WTC11 (cell line): ENCODE data around the gene ITIH5. TPM values are rescaled to one million over a fixed set of nuclear protein-coding genes. Genes with fewer than 3 reads are reported as not detected.

Experiments
- ATAC-seq: fragments of 200-7000 bp; cut with Tn5 transposase; 2 replicates; pipeline ENCODE4 v1.10.0; 2021; ENCODE audit warnings: mild to moderate bottlenecking, moderate library complexity
- CTCF ChIA-PET: fragments of 300-600 bp; sonication (Branson Sonifier 250); formaldehyde crosslinking; loops from one replicate; lab custom pipeline; 2021; ENCODE audit warnings: antibody characterized with exemption; lab: Charles Lee
- POLR2A ChIA-PET: fragments of 350-600 bp; sonication (Branson Sonifier 250); formaldehyde crosslinking; loops from one replicate; lab custom pipeline; 2021; ENCODE audit warnings: antibody characterized with exemption; lab: Charles Lee
- DNase-seq: peaks from one replicate; pipeline ENCODE4 v3.0.0; 2021; ENCODE audit warnings: low spot score
- H3K27ac Mint-ChIP-seq: 2 replicates; pipeline ENCODE4 v1.8.0; 2021; ENCODE audit warnings: mixed read lengths
- H3K27me3 Mint-ChIP-seq: 2 replicates; pipeline ENCODE4 v1.8.0; 2021; ENCODE audit warnings: low read depth, mild to moderate bottlenecking, moderate library complexity, mixed read lengths
- H3K36me3 Mint-ChIP-seq: 2 replicates; pipeline ENCODE4 v1.8.0; 2021; ENCODE audit warnings: mixed read lengths
- H3K4me1 Mint-ChIP-seq: 2 replicates; pipeline ENCODE4 v1.8.0; 2022; ENCODE audit warnings: mixed read lengths
- H3K4me3 Mint-ChIP-seq: 2 replicates; pipeline ENCODE4 v1.8.0; 2021; ENCODE audit warnings: mild to moderate bottlenecking, moderate library complexity, mixed read lengths
- H3K9me3 Mint-ChIP-seq: 2 replicates; pipeline ENCODE4 v1.8.0; 2021; ENCODE audit warnings: mixed read lengths
- ATF6 ChIP-seq: sonication (generic); formaldehyde crosslinking; IDR thresholded peaks from 2 replicates; pipeline ENCODE4 v1.8.1; 2023; ENCODE audit warnings: mild to moderate bottlenecking, missing genetic modification reagents
- IRF1 ChIP-seq: sonication (generic); formaldehyde crosslinking; IDR thresholded peaks from 2 replicates; pipeline ENCODE4 v1.8.0; 2023; ENCODE audit warnings: missing genetic modification reagents
- JAZF1 ChIP-seq: fragments of 250-450 bp; sonication (Bioruptor Pico); IDR thresholded peaks from 2 replicates; pipeline ENCODE4 v1.9.0; 2021; ENCODE audit warnings: moderate library complexity, mild to moderate bottlenecking, inconsistent platforms
- NFATC4 ChIP-seq: fragments of 250-450 bp; sonication (Bioruptor Pico); IDR thresholded peaks from 2 replicates; pipeline ENCODE4 v1.9.0; 2021; ENCODE audit warnings: mild to moderate bottlenecking
- OVOL2 ChIP-seq: fragments of 250-450 bp; sonication (Bioruptor Pico); IDR thresholded peaks from 2 replicates; pipeline ENCODE4 v1.9.0; 2021; ENCODE audit warnings: mild to moderate bottlenecking, borderline replicate concordance
- SOX15 ChIP-seq: fragments of 250-450 bp; sonication (Bioruptor Pico); IDR thresholded peaks from 2 replicates; pipeline ENCODE4 v1.9.0; 2021; ENCODE audit warnings: mild to moderate bottlenecking
- ZBTB21 ChIP-seq: sonication (generic); formaldehyde crosslinking; IDR thresholded peaks from 2 replicates; pipeline ENCODE4 v1.8.1; 2023; ENCODE audit warnings: mild to moderate bottlenecking, missing genetic modification reagents, borderline replicate concordance
- ZBTB43 ChIP-seq: sonication (generic); formaldehyde crosslinking; IDR thresholded peaks from 2 replicates; pipeline ENCODE4 v1.8.1; 2023; ENCODE audit warnings: mild to moderate bottlenecking, missing genetic modification reagents
- ZNF232 ChIP-seq: sonication (generic); formaldehyde crosslinking; IDR thresholded peaks from 2 replicates; pipeline ENCODE4 v1.8.0; 2022; ENCODE audit warnings: mild to moderate bottlenecking, missing genetic modification reagents
- ZNF317 ChIP-seq: sonication (generic); formaldehyde crosslinking; IDR thresholded peaks from 2 replicates; pipeline ENCODE4 v1.8.1; 2023; ENCODE audit warnings: low read depth, mild to moderate bottlenecking, moderate library complexity, missing genetic modification reagents, borderline replicate concordance
- ZNF671 ChIP-seq: fragments of 250-450 bp; sonication (Bioruptor Pico); IDR thresholded peaks from 2 replicates; pipeline ENCODE4 v1.8.0; 2021; ENCODE audit warnings: mild to moderate bottlenecking
- total RNA-seq: library from RNA; stranded (reverse); gene quantifications from 3 replicates; pipeline ENCODE4 v1.2.3, GENCODE V29; 2021
- TF ChIP-seq, protein P1 (sequence below): fragments of 250-450 bp; sonication (Bioruptor Pico); IDR thresholded peaks from 2 replicates; pipeline ENCODE4 v1.9.0; 2021; ENCODE audit warnings: mild to moderate bottlenecking, borderline replicate concordance
- TF ChIP-seq, protein P2 (sequence below): fragments of 250-450 bp; sonication (Bioruptor Pico); IDR thresholded peaks from 2 replicates; pipeline ENCODE4 v1.9.0; 2021; ENCODE audit warnings: mild to moderate bottlenecking
- TF ChIP-seq, protein P3 (sequence below): sonication (generic); formaldehyde crosslinking; conservative IDR thresholded peaks from 2 replicates; pipeline ENCODE4 v1.8.1; 2023; ENCODE audit warnings: mild to moderate bottlenecking, low read depth, missing genetic modification reagents, moderate library complexity

The ITIH5 gene
- total RNA-seq, 1 experiment from 2014 or later = 3.1 TPM

GRCh38 chr10:7566891-7567290 lies 99.9 kb downstream of the ITIH5 start:
- H3K4me3 Mint-ChIP-seq = no peak overlapping the region
- no peak for DNase-seq
- POLR2A ChIA-PET = no interaction called here

More at GRCh38 chr10:7566891-7567290, 99.9 kb downstream of the ITIH5 start:
- peaks cover 2% of the 10 kb centered on the region for H3K4me1 Mint-ChIP-seq
- ATAC-seq = no peak
- H3K27ac Mint-ChIP-seq = no peak overlapping the region
- no peaks in the 10 kb centered on the region for H3K36me3 Mint-ChIP-seq
- no peaks in the 10 kb centered on the region for H3K9me3 Mint-ChIP-seq
- H3K27me3 Mint-ChIP-seq = no peaks in the 10 kb centered on the region
- CTCF ChIA-PET = no interaction called here
- TF ChIP-seq ZNF671 (no peak), ZNF317 (CRISPR knock-in tag) (no peak), IRF1 (CRISPR knock-in tag) (no peak), ZNF232 (CRISPR knock-in tag) (no peak), ATF6 (CRISPR knock-in tag) (no peak), SOX15 (no peak), JAZF1 (CRISPR knock-in tag) (no peak), ZBTB21 (CRISPR knock-in tag) (no peak), OVOL2 (CRISPR knock-in tag) (no peak), ZBTB43 (CRISPR knock-in tag) (no peak), NFATC4 (CRISPR knock-in tag) (no peak)
- TF ChIP-seq, protein P1, sequence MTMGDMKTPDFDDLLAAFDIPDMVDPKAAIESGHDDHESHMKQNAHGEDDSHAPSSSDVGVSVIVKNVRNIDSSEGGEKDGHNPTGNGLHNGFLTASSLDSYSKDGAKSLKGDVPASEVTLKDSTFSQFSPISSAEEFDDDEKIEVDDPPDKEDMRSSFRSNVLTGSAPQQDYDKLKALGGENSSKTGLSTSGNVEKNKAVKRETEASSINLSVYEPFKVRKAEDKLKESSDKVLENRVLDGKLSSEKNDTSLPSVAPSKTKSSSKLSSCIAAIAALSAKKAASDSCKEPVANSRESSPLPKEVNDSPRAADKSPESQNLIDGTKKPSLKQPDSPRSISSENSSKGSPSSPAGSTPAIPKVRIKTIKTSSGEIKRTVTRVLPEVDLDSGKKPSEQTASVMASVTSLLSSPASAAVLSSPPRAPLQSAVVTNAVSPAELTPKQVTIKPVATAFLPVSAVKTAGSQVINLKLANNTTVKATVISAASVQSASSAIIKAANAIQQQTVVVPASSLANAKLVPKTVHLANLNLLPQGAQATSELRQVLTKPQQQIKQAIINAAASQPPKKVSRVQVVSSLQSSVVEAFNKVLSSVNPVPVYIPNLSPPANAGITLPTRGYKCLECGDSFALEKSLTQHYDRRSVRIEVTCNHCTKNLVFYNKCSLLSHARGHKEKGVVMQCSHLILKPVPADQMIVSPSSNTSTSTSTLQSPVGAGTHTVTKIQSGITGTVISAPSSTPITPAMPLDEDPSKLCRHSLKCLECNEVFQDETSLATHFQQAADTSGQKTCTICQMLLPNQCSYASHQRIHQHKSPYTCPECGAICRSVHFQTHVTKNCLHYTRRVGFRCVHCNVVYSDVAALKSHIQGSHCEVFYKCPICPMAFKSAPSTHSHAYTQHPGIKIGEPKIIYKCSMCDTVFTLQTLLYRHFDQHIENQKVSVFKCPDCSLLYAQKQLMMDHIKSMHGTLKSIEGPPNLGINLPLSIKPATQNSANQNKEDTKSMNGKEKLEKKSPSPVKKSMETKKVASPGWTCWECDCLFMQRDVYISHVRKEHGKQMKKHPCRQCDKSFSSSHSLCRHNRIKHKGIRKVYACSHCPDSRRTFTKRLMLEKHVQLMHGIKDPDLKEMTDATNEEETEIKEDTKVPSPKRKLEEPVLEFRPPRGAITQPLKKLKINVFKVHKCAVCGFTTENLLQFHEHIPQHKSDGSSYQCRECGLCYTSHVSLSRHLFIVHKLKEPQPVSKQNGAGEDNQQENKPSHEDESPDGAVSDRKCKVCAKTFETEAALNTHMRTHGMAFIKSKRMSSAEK = no peak
- TF ChIP-seq, protein P2, sequence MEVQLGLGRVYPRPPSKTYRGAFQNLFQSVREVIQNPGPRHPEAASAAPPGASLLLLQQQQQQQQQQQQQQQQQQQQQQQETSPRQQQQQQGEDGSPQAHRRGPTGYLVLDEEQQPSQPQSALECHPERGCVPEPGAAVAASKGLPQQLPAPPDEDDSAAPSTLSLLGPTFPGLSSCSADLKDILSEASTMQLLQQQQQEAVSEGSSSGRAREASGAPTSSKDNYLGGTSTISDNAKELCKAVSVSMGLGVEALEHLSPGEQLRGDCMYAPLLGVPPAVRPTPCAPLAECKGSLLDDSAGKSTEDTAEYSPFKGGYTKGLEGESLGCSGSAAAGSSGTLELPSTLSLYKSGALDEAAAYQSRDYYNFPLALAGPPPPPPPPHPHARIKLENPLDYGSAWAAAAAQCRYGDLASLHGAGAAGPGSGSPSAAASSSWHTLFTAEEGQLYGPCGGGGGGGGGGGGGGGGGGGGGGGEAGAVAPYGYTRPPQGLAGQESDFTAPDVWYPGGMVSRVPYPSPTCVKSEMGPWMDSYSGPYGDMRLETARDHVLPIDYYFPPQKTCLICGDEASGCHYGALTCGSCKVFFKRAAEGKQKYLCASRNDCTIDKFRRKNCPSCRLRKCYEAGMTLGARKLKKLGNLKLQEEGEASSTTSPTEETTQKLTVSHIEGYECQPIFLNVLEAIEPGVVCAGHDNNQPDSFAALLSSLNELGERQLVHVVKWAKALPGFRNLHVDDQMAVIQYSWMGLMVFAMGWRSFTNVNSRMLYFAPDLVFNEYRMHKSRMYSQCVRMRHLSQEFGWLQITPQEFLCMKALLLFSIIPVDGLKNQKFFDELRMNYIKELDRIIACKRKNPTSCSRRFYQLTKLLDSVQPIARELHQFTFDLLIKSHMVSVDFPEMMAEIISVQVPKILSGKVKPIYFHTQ (CRISPR knock-in tag) = no peak
- TF ChIP-seq, protein P3, sequence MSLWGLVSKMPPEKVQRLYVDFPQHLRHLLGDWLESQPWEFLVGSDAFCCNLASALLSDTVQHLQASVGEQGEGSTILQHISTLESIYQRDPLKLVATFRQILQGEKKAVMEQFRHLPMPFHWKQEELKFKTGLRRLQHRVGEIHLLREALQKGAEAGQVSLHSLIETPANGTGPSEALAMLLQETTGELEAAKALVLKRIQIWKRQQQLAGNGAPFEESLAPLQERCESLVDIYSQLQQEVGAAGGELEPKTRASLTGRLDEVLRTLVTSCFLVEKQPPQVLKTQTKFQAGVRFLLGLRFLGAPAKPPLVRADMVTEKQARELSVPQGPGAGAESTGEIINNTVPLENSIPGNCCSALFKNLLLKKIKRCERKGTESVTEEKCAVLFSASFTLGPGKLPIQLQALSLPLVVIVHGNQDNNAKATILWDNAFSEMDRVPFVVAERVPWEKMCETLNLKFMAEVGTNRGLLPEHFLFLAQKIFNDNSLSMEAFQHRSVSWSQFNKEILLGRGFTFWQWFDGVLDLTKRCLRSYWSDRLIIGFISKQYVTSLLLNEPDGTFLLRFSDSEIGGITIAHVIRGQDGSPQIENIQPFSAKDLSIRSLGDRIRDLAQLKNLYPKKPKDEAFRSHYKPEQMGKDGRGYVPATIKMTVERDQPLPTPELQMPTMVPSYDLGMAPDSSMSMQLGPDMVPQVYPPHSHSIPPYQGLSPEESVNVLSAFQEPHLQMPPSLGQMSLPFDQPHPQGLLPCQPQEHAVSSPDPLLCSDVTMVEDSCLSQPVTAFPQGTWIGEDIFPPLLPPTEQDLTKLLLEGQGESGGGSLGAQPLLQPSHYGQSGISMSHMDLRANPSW = no peak
